K562 (cell line): ENCODE measurements around the gene ERFL. TPM values are rescaled to one million over a fixed set of nuclear protein-coding genes. Genes with fewer than 3 reads are reported as not detected.
A peak's percentile ranks its signal among the peaks of the same experiment; 100 is the strongest.

ENCODE experiments used
- ATAC-seq: fragments of 200-7000 bp; cut with Tn5 transposase; 3 replicates; pipeline ENCODE4 v1.9.1; 2020; ENCODE audit warnings: moderate library complexity
- BruUV-seq: library from RNA; stranded (reverse); fragments of 400-500 nt; replicated peaks from 2 replicates; lab custom pipeline; 2021; lab: Mats Ljungman, UMichigan
- CTCF ChIA-PET: fragments of 300-600 bp; formaldehyde crosslinking; extraction: SDS; loops from one replicate; lab custom pipeline; 2021; ENCODE audit warnings: low intra/inter-chr PET ratio; lab: Yijun Ruan, JAX
- POLR2A ChIA-PET: fragments of 300-600, 350-650 bp; sonication (Branson Sonifier 250); formaldehyde crosslinking; extraction: SDS; loops from one replicate; lab custom pipeline; 2021; ENCODE audit warnings: antibody characterized with exemption, inconsistent platforms; lab: Yijun Ruan, JAX
- DNase-seq, 4 experiments: peaks; one replicate each; pipeline versions ENCODE4 v3.0.0 to v3.0.0-alpha.2; 2011 to 2018; ENCODE audit warnings: low spot score in 3 of 4, mixed read lengths in 3 of 4; ENCODE audit errors: extremely low read depth in 1 of 4
- FAIRE-seq: peaks from 2 replicates; lab custom pipeline; 2011; peaks lifted over from hg19 to GRCh38; lab: Jason Lieb, UNC
- H2AFZ ChIP-seq: 2 replicates; pipeline ENCODE4 v1.6.0; 2011; ENCODE audit warnings: low read depth, low read length, control low read depth, inconsistent platforms
- H3K27ac ChIP-seq: fragments of 200-600 bp; 3 replicates; pipeline ENCODE4 v1.8.0; 2011; ENCODE audit warnings: low read depth, mild to moderate bottlenecking, control low read depth, inconsistent platforms, low read length, moderate library complexity, mixed read lengths; ENCODE audit errors: extremely low read depth
- H3K27me3 ChIP-seq, 2 experiments: fragments of 300-600 bp in 1 of 2; 2 replicates in 1 of 2; 3 replicates in 1 of 2; pipeline versions ENCODE4 v1.6.0 to v1.8.0; 2011; ENCODE audit warnings: inconsistent platforms in 2 of 2, low read length in 2 of 2, mild to moderate bottlenecking in 1 of 2, mixed read lengths in 1 of 2, moderate library complexity in 1 of 2; ENCODE audit not compliant: control insufficient read depth in 2 of 2, insufficient read depth in 2 of 2
- H3K36me3 ChIP-seq: fragments of 300-600 bp; 3 replicates; pipeline ENCODE4 v1.8.0; 2011; ENCODE audit warnings: mild to moderate bottlenecking, low read length, inconsistent platforms; ENCODE audit not compliant: control insufficient read depth, insufficient read depth
- H3K4me1 ChIP-seq, 2 experiments: fragments of 200-600 bp in 1 of 2; replicated peaks in 1 of 2; 2 replicates in 1 of 2; 3 replicates in 1 of 2; pipeline versions ENCODE4 v1.5.1 to v1.8.0; 2011; ENCODE audit warnings: inconsistent platforms in 2 of 2, low read length in 2 of 2, mild to moderate bottlenecking in 1 of 2, mixed read lengths in 1 of 2, moderate library complexity in 1 of 2; ENCODE audit not compliant: control insufficient read depth in 2 of 2, insufficient read depth in 2 of 2
- H3K4me2 ChIP-seq: 2 replicates; pipeline ENCODE4 v1.6.1; 2011; ENCODE audit warnings: low read length, control low read depth, inconsistent platforms, mixed read lengths; ENCODE audit not compliant: insufficient read depth
- H3K4me3 ChIP-seq: fragments of 200-600 bp; sonication (generic), shearing (Covaris generic); 2 replicates; pipeline ENCODE4 v1.5.1; 2016; ENCODE audit warnings: control low read depth, inconsistent platforms
- H3K79me2 ChIP-seq: fragments of 200-600 bp; 3 replicates; pipeline ENCODE4 v1.8.0; 2011; ENCODE audit warnings: low read length, inconsistent platforms; ENCODE audit not compliant: control insufficient read depth, insufficient read depth
- H3K9ac ChIP-seq, 2 experiments: 2 replicates each; pipeline versions ENCODE4 v1.6.0 to v1.6.1; 2011; ENCODE audit warnings: low read depth in 2 of 2, low read length in 2 of 2, control low read depth in 1 of 2, inconsistent platforms in 1 of 2, mild to moderate bottlenecking in 1 of 2, mixed read lengths in 1 of 2; ENCODE audit not compliant: insufficient read depth in 1 of 2
- H3K9me1 ChIP-seq: one replicate; pipeline ENCODE4 v1.6.0; 2011; ENCODE audit warnings: inconsistent platforms, mild to moderate bottlenecking, low read length, moderate library complexity; ENCODE audit not compliant: control insufficient read depth, insufficient read depth
- H3K9me3 ChIP-seq: replicated peaks from 2 replicates; pipeline ENCODE4 v1.5.1; 2011; ENCODE audit warnings: low read depth, low read length, inconsistent platforms; ENCODE audit not compliant: control insufficient read depth, insufficient read depth
- H4K20me1 ChIP-seq: replicated peaks from 2 replicates; pipeline ENCODE4 v1.6.1; 2011; ENCODE audit warnings: low read length, inconsistent platforms, mixed read lengths; ENCODE audit not compliant: control insufficient read depth, insufficient read depth
- ATF3 ChIP-seq, 2 experiments: fragments of 450-650 bp in 1 of 2; sonication (generic) in 1 of 2; formaldehyde crosslinking in 1 of 2; IDR thresholded peaks in 1 of 2; conservative IDR thresholded peaks in 1 of 2; 2 replicates each; pipeline versions ENCODE4 v1.6.1 to v1.8.1; 2016 to 2023; ENCODE audit warnings: mild to moderate bottlenecking in 2 of 2, moderate library complexity in 2 of 2, inconsistent platforms in 1 of 2, missing genetic modification reagents in 1 of 2
- EHMT2 ChIP-seq: fragments of 450-650 bp; IDR thresholded peaks from 2 replicates; pipeline ENCODE4 v1.6.1; 2018; ENCODE audit warnings: antibody characterized with exemption
- ETS1 ChIP-seq: conservative IDR thresholded peaks from 2 replicates; pipeline ENCODE4 v1.6.1; 2011; ENCODE audit warnings: low read depth, mild to moderate bottlenecking, low read length; ENCODE audit not compliant: control insufficient read depth
- MEF2D ChIP-seq: conservative IDR thresholded peaks from 2 replicates; pipeline ENCODE4 v1.6.1; 2016; ENCODE audit warnings: low read depth, missing genetic modification characterization, missing compliant biosample characterization
- POLR2A ChIP-seq: fragments of 450-650 bp; conservative IDR thresholded peaks from 2 replicates; pipeline ENCODE4 v1.6.1; 2016
- SNRNP70 ChIP-seq: fragments of 200-400 bp; formaldehyde crosslinking; optimal IDR thresholded peaks from 2 replicates; pipeline ENCODE3; 2017; ENCODE audit warnings: low read depth, low read length
- TBL1XR1 ChIP-seq, 2 experiments: IDR thresholded peaks; 2 replicates each; pipeline ENCODE4 v1.6.1; 2012; ENCODE audit warnings: improper control_type of control experiment in 2 of 2, low read length in 2 of 2, mild to moderate bottlenecking in 1 of 2
- ZNF511 ChIP-seq: sonication (generic); formaldehyde crosslinking; IDR thresholded peaks from 2 replicates; pipeline ENCODE4 v1.8.0; 2022; ENCODE audit warnings: mild to moderate bottlenecking, missing genetic modification reagents
- WGBS: fragments of 100-300 bp; shearing (Covaris generic); methylation state at CpG from one replicate; pipeline ENCODE4 v1.1.6; 2016; ENCODE audit warnings: low coverage, mixed read lengths; ENCODE audit not compliant: insufficient coverage; ENCODE audit errors: missing lambda C conversion rate; 5-methylcytosine and 5-hydroxymethylcytosine counted together
- in situ Hi-C: fragments of 300-500 bp; cut with MboI; formaldehyde crosslinking; loops from 4 replicates; pipeline ENCODE4 v1.15.0; 2018; ENCODE audit warnings: inconsistent platforms, mixed read lengths
- intact Hi-C: fragments of 100-400 bp; cut with micrococcal nuclease; formaldehyde crosslinking; loops from 2 replicates; pipeline ENCODE4 v1.14.2; 2022
- polyA plus RNA-seq, 8 experiments: library from polyadenylated mRNA; depleted of rRNA in 4 of 8; stranded (reverse) in 5 of 8; unstranded in 3 of 8; fragments of >200 nt; fragmentation: Nextera tagmentation in 2 of 8; fragmentation: Illumina TruSeq in 1 of 8; extraction: Ambion mirVana in 2 of 8; extraction: Trizol in 1 of 8; gene quantifications; 2 replicates each; pipeline versions ENCODE4 v1.2.1 to v1.2.3, GENCODE V29; 2011 to 2014; ENCODE audit warnings: inconsistent platforms in 1 of 8, missing spikeins in 1 of 8
- total RNA-seq, 7 experiments: library from RNA; depleted of rRNA in 6 of 7; stranded (reverse); fragments of >200 nt in 6 of 7; fragmentation: Illumina TruSeq in 2 of 7; extraction: Trizol in 2 of 7; gene quantifications; 2 replicates each; pipeline versions ENCODE4 v1.2.1 to v1.2.3, GENCODE V29; 2011 to 2021; ENCODE audit warnings: low replicate concordance in 1 of 7

Gene ERFL
- total and polyA plus RNA-seq, 9 of the 15 experiments (the other 6 are each of a cell fraction or from before 2014, with no cell fraction given): 0.07 to 0.75 (median 0.32) TPM; not detected in 4

- TF ChIP-seq ETS1: no peak
- TF ChIP-seq TBL1XR1 (IDR thresholded peaks at IDR 0.05; ENCODE audit: low read length in 2 of 2): no peak
- no peak for TF ChIP-seq MEF2D (tag)
- no peak for TF ChIP-seq EHMT2
Observed at GRCh38 chr19:41869374-41869955, 58.8 kb downstream of the ERFL start (continued).

- no peaks in the 10 kb centered on the region for H3K27me3 ChIP-seq
- in situ Hi-C loops: no loop called here
- peaks cover 3% of the 10 kb centered on the region for H3K9me1 ChIP-seq
- H4K20me1 ChIP-seq: peaks cover 57% of the 10 kb centered on the region
- ATAC-seq: no peak
- no peak overlapping the region for H3K9ac ChIP-seq
- peaks cover 42% of the 10 kb centered on the region for H3K79me2 ChIP-seq
- CTCF ChIA-PET: no interaction called here
- H3K9me3 ChIP-seq: no peaks in the 10 kb centered on the region
- H3K27ac ChIP-seq: no peak overlapping the region; the same call in 2 of the 3 replicates
- FAIRE-seq: no peak
- TF ChIP-seq SNRNP70 (peak; percentile 39), ZNF511 (CRISPR knock-in tag) (no peak), ATF3 (IDR thresholded peaks at IDR 0.05) (no peak), ATF3 (CRISPR knock-in tag; conservative IDR thresholded peaks at IDR 0.05) (no peak), POLR2A (0 out of 2 replicates have a peak, but pooled peaks have one; percentile 4)
- TF ChIP-seq, all 486 proteins: peak for 2
- POLR2A ChIA-PET: interaction anchor here (0.6 to 6.2 kb wide), 9 partner anchors 9 to 810 kb away, joined by 3 to 54 read pairs (median 3); partner anchors contain the start of gene RPS19
- BruUV-seq: no TSS peak
- intact Hi-C loops: no loop called here
- Histone ChIP-seq H2AFZ (no peak overlapping the region), H3K4me1 (peaks cover 5 to 28% of the 10 kb centered on the region in 2 experiments; a peak in 3 of 5 replicates), H3K4me3 (no peak overlapping the region), H3K36me3 (peaks cover 74% of the 10 kb centered on the region), H3K4me2 (no peak overlapping the region)
- WGBS: 93% methylated on average over 12 of the region's 12 CpGs
- DNase-seq: no peak
Observed at GRCh38 chr19:41868989-41869300, 59.3 kb downstream of the ERFL start.
